A673 (cell line): ENCODE data around the gene UVRAG. TPM values are rescaled to one million over a fixed set of nuclear protein-coding genes. Genes with fewer than 3 reads are reported as not detected.

ENCODE experiments used
- BruUV-seq: library from RNA; stranded (reverse); fragments of 400-500 nt; replicated peaks from 2 replicates; lab custom pipeline; 2021; lab: Mats Ljungman, UMichigan
- CTCF ChIA-PET: fragments of 300-600 bp; sonication (Branson Sonifier 250); formaldehyde crosslinking; loops from one replicate; lab custom pipeline; 2022; ENCODE audit warnings: antibody characterized with exemption; lab: Charles Lee
- POLR2A ChIA-PET: fragments of 300-600 bp; sonication (Branson Sonifier 250); formaldehyde crosslinking; loops from one replicate; lab custom pipeline; 2022; ENCODE audit warnings: antibody characterized with exemption; ENCODE audit not compliant: low non-redundant PET; lab: Charles Lee
- DNase-seq: peaks from one replicate; pipeline ENCODE4 v3.0.0-alpha.2; 2015; ENCODE audit warnings: low spot score
- H3K27ac ChIP-seq: fragments of 200-600 bp; sonication (generic); 2 replicates; pipeline ENCODE4 v1.5.1; 2016; ENCODE audit warnings: mixed run types, low read depth, mild to moderate bottlenecking, mixed read lengths, antibody characterized with exemption, low read length; ENCODE audit not compliant: poor library complexity, severe bottlenecking
- H3K27me3 ChIP-seq: fragments of 200-600 bp; sonication (generic); replicated peaks from 2 replicates; pipeline ENCODE4 v1.6.1; 2017; ENCODE audit warnings: mixed run types, low read depth, mild to moderate bottlenecking, mixed read lengths, antibody characterized with exemption, low read length; ENCODE audit not compliant: insufficient read depth, poor library complexity
- H3K36me3 ChIP-seq: fragments of 200-600 bp; sonication (generic); 2 replicates; pipeline ENCODE4 v1.6.1; 2016; ENCODE audit warnings: mixed run types, mild to moderate bottlenecking, mixed read lengths, antibody characterized with exemption, low read length; ENCODE audit not compliant: insufficient read depth, poor library complexity, severe bottlenecking
- H3K4me1 ChIP-seq: fragments of 200-600 bp; sonication (generic); 2 replicates; pipeline ENCODE4 v1.6.1; 2017; ENCODE audit warnings: mixed run types, mild to moderate bottlenecking, mixed read lengths, antibody characterized with exemption, low read length; ENCODE audit not compliant: insufficient read depth, poor library complexity, severe bottlenecking
- H3K4me3 ChIP-seq: fragments of 200-600 bp; sonication (generic); 2 replicates; pipeline ENCODE4 v1.5.1; 2016; ENCODE audit warnings: low read depth, mixed run types, mild to moderate bottlenecking, mixed read lengths, low read length; ENCODE audit not compliant: poor library complexity, severe bottlenecking
- H3K9me3 ChIP-seq: fragments of 200-600 bp; sonication (generic); 2 replicates; pipeline ENCODE4 v1.6.1; 2016; ENCODE audit warnings: mixed run types, low read depth, mild to moderate bottlenecking, mixed read lengths, antibody characterized with exemption, low read length; ENCODE audit not compliant: poor library complexity, severe bottlenecking
- EZH2 ChIP-seq: fragments of 200-600 bp; sonication (generic); IDR thresholded peaks from 2 replicates; pipeline ENCODE4 v1.6.1; 2017; ENCODE audit warnings: borderline replicate concordance, low read depth, mild to moderate bottlenecking, mixed read lengths, antibody characterized with exemption, low read length; ENCODE audit not compliant: poor library complexity, severe bottlenecking
- intact Hi-C: fragments of 100-400 bp; cut with micrococcal nuclease; formaldehyde crosslinking; loops from one replicate; pipeline ENCODE4 v1.10.0; 2022; ENCODE audit not compliant: unreplicated experiment
- total RNA-seq: library from RNA; stranded (reverse); gene quantifications from 2 replicates; pipeline ENCODE4 v1.2.3, GENCODE V29; 2021
- TF ChIP-seq, protein P1 (sequence below): fragments of 300-800, 200-600 bp; sonication (generic); conservative IDR thresholded peaks from 2 replicates; pipeline ENCODE4 v1.5.1; 2017; ENCODE audit warnings: low read depth, mild to moderate bottlenecking, antibody characterized with exemption, low read length, moderate library complexity, mixed read lengths

Gene UVRAG
- total RNA-seq, 1 experiment from 2014 or later, result 21.1 TPM

GRCh38 chr11:75924966-75925784 lies 110.2 kb downstream of the UVRAG start:
- no TSS peak for BruUV-seq
- ChIA-PET POLR2A (no interaction called here), CTCF (interaction anchor here (0.7 kb wide), 1 partner anchor 502 kb away, joined by 3 read pairs; no protein-coding TSS in a partner anchor)
- TF ChIP-seq EZH2, result no peak
- TF ChIP-seq, protein P1, sequence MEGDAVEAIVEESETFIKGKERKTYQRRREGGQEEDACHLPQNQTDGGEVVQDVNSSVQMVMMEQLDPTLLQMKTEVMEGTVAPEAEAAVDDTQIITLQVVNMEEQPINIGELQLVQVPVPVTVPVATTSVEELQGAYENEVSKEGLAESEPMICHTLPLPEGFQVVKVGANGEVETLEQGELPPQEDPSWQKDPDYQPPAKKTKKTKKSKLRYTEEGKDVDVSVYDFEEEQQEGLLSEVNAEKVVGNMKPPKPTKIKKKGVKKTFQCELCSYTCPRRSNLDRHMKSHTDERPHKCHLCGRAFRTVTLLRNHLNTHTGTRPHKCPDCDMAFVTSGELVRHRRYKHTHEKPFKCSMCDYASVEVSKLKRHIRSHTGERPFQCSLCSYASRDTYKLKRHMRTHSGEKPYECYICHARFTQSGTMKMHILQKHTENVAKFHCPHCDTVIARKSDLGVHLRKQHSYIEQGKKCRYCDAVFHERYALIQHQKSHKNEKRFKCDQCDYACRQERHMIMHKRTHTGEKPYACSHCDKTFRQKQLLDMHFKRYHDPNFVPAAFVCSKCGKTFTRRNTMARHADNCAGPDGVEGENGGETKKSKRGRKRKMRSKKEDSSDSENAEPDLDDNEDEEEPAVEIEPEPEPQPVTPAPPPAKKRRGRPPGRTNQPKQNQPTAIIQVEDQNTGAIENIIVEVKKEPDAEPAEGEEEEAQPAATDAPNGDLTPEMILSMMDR, result no peak
- Histone ChIP-seq H3K4me1 (no peaks in the 10 kb centered on the region), H3K27me3 (no peaks in the 10 kb centered on the region), H3K27ac (no peak overlapping the region), H3K4me3 (no peak overlapping the region), H3K36me3 (no peaks in the 10 kb centered on the region), H3K9me3 (no peaks in the 10 kb centered on the region)
- DNase-seq, result no peak
- intact Hi-C loops, result no loop called here

GRCh38 chr11:75925785-75926164 lies 110.8 kb downstream of the UVRAG start:
- ChIA-PET CTCF (interaction anchor here (0.7 kb wide), 1 partner anchor 503 kb away, joined by 3 read pairs; no protein-coding TSS in a partner anchor), POLR2A (no interaction called here)
- DNase-seq, result no peak
- no peaks in the 10 kb centered on the region for H3K4me1 ChIP-seq
- no peaks in the 10 kb centered on the region for H3K36me3 ChIP-seq
- no peak for TF ChIP-seq EZH2
- TF ChIP-seq, protein P1, result no peak
- no peaks in the 10 kb centered on the region for H3K27me3 ChIP-seq
- no peak overlapping the region for H3K4me3 ChIP-seq
- BruUV-seq, result no TSS peak
- no peak overlapping the region for H3K27ac ChIP-seq
- intact Hi-C loops, result no loop called here
- H3K9me3 ChIP-seq, result no peaks in the 10 kb centered on the region

DNA sequence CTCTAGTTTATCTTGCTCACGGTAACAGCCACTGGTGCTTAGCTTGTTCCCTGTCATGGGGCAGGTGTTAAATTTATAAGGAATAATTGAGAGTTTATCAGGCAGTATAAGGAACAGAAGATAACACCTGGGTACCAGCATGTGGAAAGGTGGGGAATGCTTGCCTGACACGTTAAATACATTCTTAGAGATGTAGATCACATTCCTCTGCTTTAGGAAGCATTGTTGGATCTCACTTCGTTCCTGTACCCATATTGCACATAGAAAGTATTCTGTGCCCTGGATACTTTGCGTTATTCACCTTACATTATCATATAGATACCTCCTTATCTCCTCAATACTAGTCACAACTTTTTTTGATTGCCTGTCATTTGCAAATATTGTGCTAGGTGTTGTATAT lies 114.7 kb downstream of the UVRAG start:
- no TSS peak for BruUV-seq

More for the DNA sequence above, 114.7 kb downstream of the UVRAG start:
- H3K9me3 ChIP-seq, result peaks cover 3% of the 10 kb centered on the region
- no peaks in the 10 kb centered on the region for H3K4me1 ChIP-seq
- no peak for TF ChIP-seq EZH2
- TF ChIP-seq, protein P1, result no peak
- intact Hi-C loops, result no loop called here
- ChIA-PET POLR2A (no interaction called here), CTCF (no interaction called here)
- no peaks in the 10 kb centered on the region for H3K27me3 ChIP-seq
- no peak overlapping the region for H3K4me3 ChIP-seq
- no peak overlapping the region for H3K27ac ChIP-seq
- no peaks in the 10 kb centered on the region for H3K36me3 ChIP-seq
- no peak for DNase-seq
